ELR (cell line): ENCODE results near the gene TIMM10B.
A peak's percentile ranks its signal among the peaks of the same experiment; 100 is the strongest.

Experiments used
- DNase-seq: peaks from one replicate; pipeline ENCODE4 v3.0.0-alpha.2; 2015; ENCODE audit warnings: low read depth

TIMM10B gene

GRCh38 chr11:6481012-6481923, at the start of gene TIMM10B, which contains the start of gene ARFIP2:
TIMM10B (plus strand) TSS chr11:6481501; CDS start chr11:6481517, 16 bp downstream.
ARFIP2 (minus strand) TSS chr11:6481331; CDS start chr11:6480421, 910 bp downstream.
- peak; percentile 98 for DNase-seq

GRCh38 chr11:6431861-6432260, 49.4 kb upstream of the TIMM10B start:
- peak; percentile 94 for DNase-seq

- no peak for DNase-seq
Measured at GRCh38 chr11:6433998-6434660, 47.2 kb upstream of the TIMM10B start.

- no peak for DNase-seq
Measured at GRCh38 chr11:6437423-6437822, 43.9 kb upstream of the TIMM10B start.

- no peak for DNase-seq
Measured at GRCh38 chr11:6437993-6438392, 43.3 kb upstream of the TIMM10B start.

- DNase-seq = peak; percentile 70
Measured at GRCh38 chr11:6438979-6439571, 42.2 kb upstream of the TIMM10B start.

- DNase-seq = no peak
Measured at GRCh38 chr11:6440906-6441358, 40.4 kb upstream of the TIMM10B start, which contains the start of gene HPX. HPX (minus strand) TSS chr11:6440987; CDS start chr11:6440963, 24 bp downstream.

GRCh38 chr11:6442441-6442840, 38.9 kb upstream of the TIMM10B start:
- DNase-seq = no peak

- peak; percentile 62 for DNase-seq
Measured at GRCh38 chr11:6443269-6444003, 37.9 kb upstream of the TIMM10B start.

GRCh38 chr11:6448574-6448973, 32.7 kb upstream of the TIMM10B start:
- DNase-seq = no peak

GRCh38 chr11:6452219-6452618, 29.1 kb upstream of the TIMM10B start:
- DNase-seq = no peak

- no peak for DNase-seq
Measured at GRCh38 chr11:6453152-6453551, 28.1 kb upstream of the TIMM10B start.

GRCh38 chr11:6455070-6455469, 26.2 kb upstream of the TIMM10B start:
- no peak for DNase-seq

- no peak for DNase-seq
Measured at GRCh38 chr11:6456361-6457073, 24.8 kb upstream of the TIMM10B start.

- no peak for DNase-seq
Measured at GRCh38 chr11:6457581-6458320, 23.6 kb upstream of the TIMM10B start.

GRCh38 chr11:6458352-6459098, 22.8 kb upstream of the TIMM10B start:
- DNase-seq = no peak

- no peak for DNase-seq
Measured at GRCh38 chr11:6459099-6459450, 22.2 kb upstream of the TIMM10B start.

GRCh38 chr11:6468712-6469495, 12.4 kb upstream of the TIMM10B start:
- peak; percentile 42 for DNase-seq

GRCh38 chr11:6469599-6469998, 11.7 kb upstream of the TIMM10B start:
- DNase-seq = no peak
